ENCODE results near the gene EI24. TPM values are rescaled to one million over a fixed set of nuclear protein-coding genes. Genes with fewer than 3 reads are reported as not detected.
"Not testable (repeated sequence)": the region's sequence is repeated elsewhere in the genome, so short reads cannot be mapped to it uniquely, and the experiment has no call there.

Gene EI24
- total and polyA plus RNA-seq, 2 experiments from 2014 or later = 76.2 to 130 TPM

- H3K4me3 ChIP-seq = no peak overlapping the region
- H3K9me2 ChIP-seq (replicated peaks; ENCODE audit: insufficient read depth) = no peaks in the 10 kb centered on the region
- H2AFZ ChIP-seq = no peak overlapping the region
- 42% methylated on average over 3 of the region's 3 CpGs for WGBS (ENCODE audit: low lambda C conversion rate, missing lambda C conversion rate)
- no peaks in the 10 kb centered on the region for H3K79me2 ChIP-seq
- H3K27me3 ChIP-seq = no peaks in the 10 kb centered on the region
- TF ChIP-seq EZH2phosphoT487 (IDR thresholded peaks at IDR 0.05; ENCODE audit: low read depth, severe bottlenecking, unreplicated experiment) (no peak), EZH2 (IDR thresholded peaks at IDR 0.05; ENCODE audit: borderline replicate concordance) (no peak), CTCF (IDR thresholded peaks at IDR 0.05; ENCODE audit: poor library complexity) (no peak)
- DNase-seq (ENCODE audit: low spot score) = no peak
- no peak overlapping the region for H3K27ac ChIP-seq
- no peaks in the 10 kb centered on the region for H3K4me1 ChIP-seq (ENCODE audit: insufficient read depth)
- H4K20me1 ChIP-seq (ENCODE audit: insufficient read depth, poor library complexity, severe bottlenecking) = no peaks in the 10 kb centered on the region
- H3K4me2 ChIP-seq = no peak overlapping the region
- no peaks in the 10 kb centered on the region for H3K36me3 ChIP-seq (replicated peaks; ENCODE audit: insufficient read depth, low read depth)
- H3K9me3 ChIP-seq (ENCODE audit: low read depth) = no peaks in the 10 kb centered on the region
Measured at GRCh38 chr11:125532668-125533067, 36.6 kb upstream of the EI24 start.

GRCh38 chr11:125535585-125535984, 33.7 kb upstream of the EI24 start:
- no peaks in the 10 kb centered on the region for H4K20me1 ChIP-seq (ENCODE audit: insufficient read depth, poor library complexity, severe bottlenecking)
- no peaks in the 10 kb centered on the region for H3K36me3 ChIP-seq (replicated peaks; ENCODE audit: insufficient read depth, low read depth)
- H3K4me1 ChIP-seq (ENCODE audit: insufficient read depth) = no peaks in the 10 kb centered on the region
- no peak overlapping the region for H2AFZ ChIP-seq
- H3K4me3 ChIP-seq = no peak overlapping the region
- H3K79me2 ChIP-seq = no peaks in the 10 kb centered on the region
- no peak overlapping the region for H3K4me2 ChIP-seq
- H3K9me2 ChIP-seq (replicated peaks; ENCODE audit: insufficient read depth) = no peaks in the 10 kb centered on the region
- no peak overlapping the region for H3K27ac ChIP-seq
- H3K9me3 ChIP-seq (ENCODE audit: low read depth) = no peaks in the 10 kb centered on the region
- no peak for DNase-seq (ENCODE audit: low spot score)
- TF ChIP-seq EZH2phosphoT487 (IDR thresholded peaks at IDR 0.05; ENCODE audit: low read depth, severe bottlenecking, unreplicated experiment) (no peak), EZH2 (IDR thresholded peaks at IDR 0.05; ENCODE audit: borderline replicate concordance) (no peak), CTCF (IDR thresholded peaks at IDR 0.05; ENCODE audit: poor library complexity) (no peak)
- WGBS (ENCODE audit: low lambda C conversion rate, missing lambda C conversion rate) = 26% methylated on average over 1 of the region's 1 CpG
- H3K27me3 ChIP-seq = no peaks in the 10 kb centered on the region

DNA sequence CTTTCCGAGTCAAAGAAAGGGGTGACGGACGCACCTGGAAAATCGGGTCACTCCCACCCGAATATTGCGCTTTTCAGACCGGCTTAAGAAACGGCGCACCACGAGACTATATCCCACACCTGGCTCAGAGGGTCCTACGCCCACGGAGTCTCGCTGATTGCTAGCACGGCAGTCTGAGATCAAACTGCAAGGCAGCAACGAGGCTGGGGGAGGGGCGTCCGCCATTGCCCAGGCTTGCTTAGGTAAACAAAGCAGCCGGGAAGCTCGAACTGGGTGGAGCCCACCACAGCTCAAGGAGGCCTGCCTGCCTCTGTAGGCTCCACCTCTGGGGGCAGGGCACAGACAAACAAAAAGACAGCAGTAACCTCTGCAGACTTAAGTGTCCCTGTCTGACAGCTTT, 32.4 kb upstream of the EI24 start:
- not testable (repeated sequence) for H3K4me2 ChIP-seq; H3K27ac ChIP-seq; H3K4me3 ChIP-seq; H3K9me2 ChIP-seq (replicated peaks; ENCODE audit: insufficient read depth); H3K9me3 ChIP-seq (ENCODE audit: low read depth); H3K79me2 ChIP-seq; H3K36me3 ChIP-seq (replicated peaks; ENCODE audit: insufficient read depth, low read depth); H2AFZ ChIP-seq; DNase-seq (ENCODE audit: low spot score); H3K27me3 ChIP-seq; H3K4me1 ChIP-seq (ENCODE audit: insufficient read depth); H4K20me1 ChIP-seq (ENCODE audit: insufficient read depth, poor library complexity, severe bottlenecking)
- WGBS (ENCODE audit: low lambda C conversion rate, missing lambda C conversion rate) = 77% methylated on average over 5 of the region's 19 CpGs

- no peak overlapping the region for H3K4me3 ChIP-seq
- TF ChIP-seq EZH2phosphoT487 (IDR thresholded peaks at IDR 0.05; ENCODE audit: low read depth, severe bottlenecking, unreplicated experiment) = no peak
- TF ChIP-seq EZH2 (IDR thresholded peaks at IDR 0.05; ENCODE audit: borderline replicate concordance) = no peak
- TF ChIP-seq CTCF (IDR thresholded peaks at IDR 0.05; ENCODE audit: poor library complexity) = no peak
- no peaks in the 10 kb centered on the region for H3K4me1 ChIP-seq (ENCODE audit: insufficient read depth)
- H3K4me2 ChIP-seq = no peak overlapping the region
- no peaks in the 10 kb centered on the region for H3K9me3 ChIP-seq (ENCODE audit: low read depth)
- H3K27me3 ChIP-seq = no peaks in the 10 kb centered on the region
- H4K20me1 ChIP-seq (ENCODE audit: insufficient read depth, poor library complexity, severe bottlenecking) = no peaks in the 10 kb centered on the region
- no peak for DNase-seq (ENCODE audit: low spot score)
- no peak overlapping the region for H3K27ac ChIP-seq
- no peaks in the 10 kb centered on the region for H3K36me3 ChIP-seq (replicated peaks; ENCODE audit: insufficient read depth, low read depth)
- no peak overlapping the region for H2AFZ ChIP-seq
- no peaks in the 10 kb centered on the region for H3K9me2 ChIP-seq (replicated peaks; ENCODE audit: insufficient read depth)
- no peaks in the 10 kb centered on the region for H3K79me2 ChIP-seq
Measured at GRCh38 chr11:125542709-125543108, 26.6 kb upstream of the EI24 start.
